M059J (cell line): ENCODE data around the gene TRIM29. TPM values are rescaled to one million over a fixed set of nuclear protein-coding genes. Genes with fewer than 3 reads are reported as not detected.
A peak's percentile ranks its signal among the peaks of the same experiment; 100 is the strongest.

Source experiments
- DNase-seq: peaks from one replicate; pipeline ENCODE4 v3.0.0-alpha.2; 2012; ENCODE audit warnings: low read depth
- total RNA-seq: library from RNA; depleted of rRNA; stranded (reverse); fragments of >200 nt; shearing (Covaris generic); gene quantifications from 2 replicates; pipeline ENCODE4 v1.2.3, GENCODE V29; 2014

The TRIM29 gene
- total RNA-seq, 1 experiment from 2014 or later, result 0.32 TPM

GRCh38 chr11:120139316-120140069, 1.6 kb upstream of the TRIM29 start:
- no peak for DNase-seq

GRCh38 chr11:120137187-120137610, 714 bp downstream of the TRIM29 start:
- DNase-seq, result no peak

- no peak for DNase-seq
These were observed 1.6 kb downstream of the TRIM29 start for GRCh38 chr11:120136356-120136755.

GRCh38 chr11:120135838-120136237, 2.1 kb downstream of the TRIM29 start:
- DNase-seq, result no peak

GRCh38 chr11:120134931-120135228, 3.0 kb downstream of the TRIM29 start:
- DNase-seq, result no peak

GRCh38 chr11:120134106-120134930, 3.6 kb downstream of the TRIM29 start:
- DNase-seq, result no peak

GRCh38 chr11:120133216-120134105, 4.5 kb downstream of the TRIM29 start:
- no peak for DNase-seq

GRCh38 chr11:120132645-120133185, 5.2 kb downstream of the TRIM29 start:
- no peak for DNase-seq

GRCh38 chr11:120131941-120132644, 5.8 kb downstream of the TRIM29 start:
- no peak for DNase-seq

- no peak for DNase-seq
These were observed 6.7 kb downstream of the TRIM29 start for GRCh38 chr11:120130991-120131760.

- no peak for DNase-seq
These were observed 7.5 kb downstream of the TRIM29 start for GRCh38 chr11:120130176-120130980.

- peak; percentile 29 for DNase-seq
These were observed 8.3 kb downstream of the TRIM29 start for GRCh38 chr11:120129570-120129969.

- peak; percentile 75 for DNase-seq
These were observed 9.4 kb downstream of the TRIM29 start for GRCh38 chr11:120128392-120129119.

- DNase-seq, result no peak
These were observed 10.7 kb downstream of the TRIM29 start for GRCh38 chr11:120127236-120127635.

GRCh38 chr11:120126620-120127019, 11.3 kb downstream of the TRIM29 start:
- DNase-seq, result no peak

- DNase-seq, result no peak
These were observed 12.4 kb downstream of the TRIM29 start for GRCh38 chr11:120125509-120125908.

- DNase-seq, result peak; percentile 94
These were observed 12.9 kb downstream of the TRIM29 start for GRCh38 chr11:120125024-120125423.

- DNase-seq, result no peak
These were observed 13.6 kb downstream of the TRIM29 start for GRCh38 chr11:120124355-120124754.

GRCh38 chr11:120123946-120124345, 14.0 kb downstream of the TRIM29 start:
- peak; percentile 47 for DNase-seq
